ENCODE results near the gene PSIP1.
A peak's percentile ranks its signal among the peaks of the same experiment; 100 is the strongest.
"Not testable (repeated sequence)": the region's sequence is repeated elsewhere in the genome, so short reads cannot be mapped to it uniquely, and the experiment has no call there.

The PSIP1 gene

GRCh38 chr9:15430920-15431844 is 79.6 kb downstream of the PSIP1 start:
- DNase-seq = no peak

GRCh38 chr9:15427702-15428101 is 83.1 kb downstream of the PSIP1 start:
- not testable (repeated sequence) for DNase-seq

- DNase-seq = no peak
Observed at GRCh38 chr9:15426019-15426418, 84.8 kb downstream of the PSIP1 start.

DNA sequence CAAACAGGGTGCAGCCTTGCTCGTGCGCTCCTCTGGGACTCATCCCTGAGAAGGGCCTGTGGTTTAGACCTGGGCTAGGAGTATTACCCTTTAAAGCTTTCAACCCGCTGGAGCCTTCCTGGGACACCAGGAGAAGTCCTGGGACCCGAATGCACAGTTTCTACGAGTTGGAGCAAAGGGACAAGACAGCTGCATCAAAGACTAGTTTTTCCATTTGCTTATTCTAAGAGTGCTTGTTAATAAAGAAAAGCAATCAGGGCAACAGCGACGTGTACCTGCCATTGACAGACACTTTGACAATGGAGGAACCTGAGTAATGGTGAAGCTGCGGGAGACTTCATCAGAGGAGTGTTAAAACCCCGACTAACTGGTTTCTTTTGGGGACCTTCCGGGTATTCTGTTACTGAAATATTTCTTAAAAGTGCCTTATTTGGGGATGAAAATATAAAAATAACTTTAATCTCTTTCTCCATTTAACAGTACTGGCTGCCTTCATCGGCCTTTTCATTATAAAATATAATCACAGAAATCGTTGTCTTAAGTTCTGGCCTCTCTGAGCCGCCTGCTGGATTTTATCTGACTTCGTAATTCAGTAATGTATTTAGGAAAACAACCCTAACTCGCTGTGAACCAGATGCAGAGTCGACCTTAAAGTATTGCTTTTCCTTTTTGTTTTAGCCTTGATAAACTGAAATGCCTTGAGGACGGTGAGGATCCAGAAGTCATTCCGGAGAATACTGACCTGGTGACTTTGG is 87.4 kb downstream of the PSIP1 start:
- DNase-seq = no peak

DNA sequence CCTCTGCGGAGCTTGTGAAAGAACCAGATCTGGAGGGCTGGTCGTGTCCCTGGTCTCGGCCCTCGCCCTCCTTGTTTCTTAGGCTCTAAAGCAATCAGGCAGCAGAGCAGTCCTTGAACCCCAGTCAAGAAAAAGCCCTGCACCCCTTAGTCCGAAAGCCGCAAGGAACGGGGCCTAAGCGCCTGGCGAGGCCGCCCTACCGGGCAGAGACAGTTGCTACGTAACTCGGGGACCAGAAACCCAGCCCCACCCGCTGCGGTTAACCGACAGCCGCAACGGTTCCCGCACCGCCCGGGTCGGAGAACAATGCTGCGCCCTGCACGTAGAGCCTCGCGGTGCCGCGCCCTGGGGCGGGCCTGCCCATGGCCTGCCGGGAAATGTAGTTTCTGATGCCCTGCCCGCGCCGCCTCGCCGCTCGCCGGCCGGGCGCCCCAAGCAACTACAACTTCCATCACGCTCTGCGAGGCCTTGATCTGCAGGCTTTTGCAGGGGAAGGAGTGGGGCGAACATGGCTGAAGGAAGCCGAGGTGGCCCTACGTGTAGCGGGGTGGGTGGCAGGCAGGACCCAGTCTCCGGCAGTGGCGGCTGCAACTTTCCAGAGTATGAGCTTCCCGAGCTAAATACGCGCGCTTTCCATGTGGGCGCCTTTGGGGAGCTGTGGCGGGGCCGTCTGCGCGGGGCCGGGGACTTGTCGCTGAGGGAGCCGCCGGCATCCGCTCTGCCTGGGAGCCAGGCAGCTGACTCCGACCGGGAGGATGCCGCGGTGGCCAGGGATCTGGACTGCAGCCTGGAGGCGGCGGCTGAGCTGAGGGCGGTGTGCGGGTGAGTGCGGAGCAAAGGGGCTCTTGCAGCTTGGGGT is 88.2 kb downstream of the PSIP1 start, which contains the start of gene SNAPC3:
Gene SNAPC3, plus strand, starts transcription at position 505 of the 859 bp plus-strand sequence. Its CDS starts 4 bp downstream, at position 509.
- peak; percentile 91 for DNase-seq

DNA sequence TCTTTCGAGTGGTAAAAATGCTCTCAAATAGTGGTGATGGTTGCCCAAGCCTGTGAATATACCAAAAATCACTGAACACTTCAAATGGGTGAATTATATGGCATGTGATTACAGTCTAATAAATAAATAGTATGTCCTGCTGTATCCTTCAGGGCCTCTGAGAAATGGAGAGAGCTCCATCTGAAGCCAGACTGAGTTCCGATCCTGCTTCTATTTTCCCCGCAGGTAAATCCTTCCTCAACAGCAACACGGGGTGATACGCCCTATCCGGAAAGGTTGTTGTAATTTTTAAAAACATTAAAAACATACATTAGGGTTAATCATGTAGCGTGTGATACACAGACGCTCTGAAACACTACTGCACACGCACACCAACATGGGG is 88.8 kb downstream of the PSIP1 start:
- no peak for DNase-seq

DNA sequence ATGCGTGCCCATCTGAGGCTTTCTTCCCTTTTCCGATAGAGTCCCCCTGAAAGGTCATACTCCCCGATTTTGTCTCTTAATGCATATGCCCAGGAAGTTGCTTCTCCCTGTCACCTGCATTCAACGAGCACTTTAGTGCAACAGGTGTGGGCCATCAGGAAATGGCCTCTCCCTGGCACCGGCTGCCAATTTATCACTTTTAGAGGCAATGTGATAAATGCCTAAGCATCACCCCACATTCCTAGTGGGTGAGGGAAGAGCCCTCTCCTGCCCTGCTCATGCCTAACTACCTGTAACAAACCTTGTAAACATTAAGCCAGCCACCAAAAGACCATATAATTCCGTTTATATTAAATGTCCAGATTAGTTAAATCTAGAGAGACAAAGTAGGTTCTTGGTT is 89.2 kb downstream of the PSIP1 start:
- DNase-seq = no peak

DNA sequence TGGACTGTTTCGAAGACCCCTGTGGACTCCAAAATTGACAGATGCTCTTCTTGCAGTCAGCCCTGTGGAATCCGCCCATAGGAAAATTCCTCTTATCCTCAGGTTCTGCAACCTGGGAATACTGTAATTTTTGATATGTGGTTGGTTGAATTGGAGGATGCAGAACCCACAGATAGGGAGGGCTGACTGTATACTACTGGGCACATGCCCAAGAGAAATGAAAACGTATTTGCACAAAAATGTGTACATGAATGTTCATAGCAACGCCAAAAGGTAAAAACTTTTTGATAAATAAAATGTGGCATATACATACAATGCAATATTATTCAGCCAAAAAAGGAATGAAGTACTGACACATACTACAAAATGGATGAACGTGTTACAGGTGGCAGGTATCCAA is 90.0 kb downstream of the PSIP1 start:
- DNase-seq = no peak

GRCh38 chr9:15417626-15418025 is 93.1 kb downstream of the PSIP1 start:
- no peak for DNase-seq

GRCh38 chr9:15416880-15417279 is 93.9 kb downstream of the PSIP1 start:
- no peak for DNase-seq
